ENCODE results near the gene ESYT2.
A peak's percentile ranks its signal among the peaks of the same experiment; 100 is the strongest.

Gene ESYT2

DNA sequence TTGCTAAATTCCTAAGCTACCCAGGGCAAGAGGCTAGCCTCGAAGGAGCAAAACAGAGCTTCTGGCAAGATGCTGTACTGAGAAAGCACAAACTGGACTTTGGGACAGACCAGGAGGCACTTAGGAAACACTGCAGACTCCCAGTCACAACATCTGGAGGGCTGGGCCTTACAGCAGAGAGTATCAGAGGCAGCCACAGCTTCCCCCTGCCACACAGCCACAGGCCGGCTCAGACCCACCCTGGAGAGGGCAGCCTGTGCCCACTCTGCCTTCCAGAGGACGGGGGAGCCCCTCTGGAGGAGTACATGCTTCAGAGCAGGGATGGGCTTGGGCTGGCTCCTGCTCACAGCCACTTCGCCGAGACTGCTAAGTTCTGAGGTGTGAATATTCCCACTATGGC is 17.4 kb downstream of the ESYT2 start:
- Mint-ChIP-seq H3K27ac (peak overlapping the region; percentile 96), H3K4me3 (peak overlapping the region; percentile 57), H3K36me3 (peaks cover 81% of the 10 kb centered on the region), H3K27me3 (no peaks in the 10 kb centered on the region), H3K4me1 (peaks cover 81% of the 10 kb centered on the region), H3K9me3 (peaks cover 2% of the 10 kb centered on the region)
- CTCF ChIA-PET, result interaction anchor here (0.8 to 2.0 kb wide), 7 partner anchors 10 to 165 kb away, joined by 3 to 6 read pairs (median 4); partner anchors contain the start of gene ESYT2
- no peak for DNase-seq

GRCh38 chr7:158811461-158811860 is 17.8 kb downstream of the ESYT2 start:
- peaks cover 78% of the 10 kb centered on the region for H3K36me3 Mint-ChIP-seq
- peaks cover 2% of the 10 kb centered on the region for H3K9me3 Mint-ChIP-seq
- H3K27me3 Mint-ChIP-seq, result no peaks in the 10 kb centered on the region
- peak overlapping the region; percentile 96 for H3K27ac Mint-ChIP-seq
- DNase-seq, result peak; percentile 66
- peak overlapping the region; percentile 57 for H3K4me3 Mint-ChIP-seq
- CTCF ChIA-PET, result interaction anchor here (0.6 to 2.0 kb wide), 8 partner anchors 10 to 165 kb away, joined by 3 to 6 read pairs (median 4); partner anchors contain the start of gene ESYT2
- peaks cover 77% of the 10 kb centered on the region for H3K4me1 Mint-ChIP-seq

DNA sequence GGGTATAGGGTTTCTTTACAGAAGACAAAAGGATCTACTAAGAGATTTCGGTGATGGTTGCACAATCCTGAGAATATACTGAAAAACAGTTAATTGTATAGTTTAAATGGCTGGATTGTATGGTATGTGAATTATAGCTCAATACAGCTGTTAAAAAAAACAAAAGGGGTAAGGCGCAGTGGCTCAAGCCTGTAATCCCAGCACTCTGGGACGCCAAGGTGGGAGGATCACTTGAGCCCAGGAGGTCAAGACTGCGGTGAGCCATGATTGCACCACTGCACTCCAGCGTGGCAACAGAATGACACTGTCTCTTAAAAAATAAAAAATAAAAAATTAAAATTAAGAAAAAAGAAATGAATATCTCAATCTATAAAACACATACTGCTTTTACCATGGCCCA is 18.5 kb downstream of the ESYT2 start:
- H3K4me1 Mint-ChIP-seq, result peaks cover 73% of the 10 kb centered on the region
- no peak overlapping the region for H3K4me3 Mint-ChIP-seq
- no peaks in the 10 kb centered on the region for H3K27me3 Mint-ChIP-seq
- H3K27ac Mint-ChIP-seq, result peak overlapping the region; percentile 96
- CTCF ChIA-PET, result interaction anchor here (0.6 to 2.0 kb wide), 5 partner anchors 9 to 166 kb away, joined by 3 to 6 read pairs (median 3); no protein-coding TSS in a partner anchor
- peaks cover 5% of the 10 kb centered on the region for H3K9me3 Mint-ChIP-seq
- peaks cover 78% of the 10 kb centered on the region for H3K36me3 Mint-ChIP-seq
- DNase-seq, result no peak

- Mint-ChIP-seq H3K27ac (peak overlapping the region; percentile 86), H3K27me3 (no peaks in the 10 kb centered on the region), H3K4me1 (peaks cover 68% of the 10 kb centered on the region), H3K4me3 (no peak overlapping the region), H3K36me3 (peaks cover 78% of the 10 kb centered on the region), H3K9me3 (peaks cover 13% of the 10 kb centered on the region)
- no peak for DNase-seq
- CTCF ChIA-PET, result no interaction called here
Observed at GRCh38 chr7:158809596-158809995, 19.7 kb downstream of the ESYT2 start.

DNA sequence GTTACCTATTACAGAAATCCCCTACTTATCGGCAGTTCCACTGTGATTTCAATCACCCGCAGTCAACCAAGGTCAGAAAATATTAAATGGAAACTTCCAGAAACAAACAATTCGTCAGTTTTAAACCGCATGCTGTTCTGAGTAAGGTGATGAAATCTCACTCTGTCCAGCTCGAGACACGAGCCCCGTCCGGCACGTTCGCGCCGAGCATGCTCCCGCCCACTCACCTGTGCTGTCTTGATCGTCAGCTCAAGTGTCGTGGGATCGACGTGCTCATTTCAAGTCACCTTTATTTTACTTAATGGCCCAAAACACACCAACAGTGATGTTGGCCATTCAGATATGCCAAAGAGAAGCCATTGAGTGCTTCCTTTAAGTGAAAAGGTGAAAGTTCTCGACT is 21.2 kb downstream of the ESYT2 start:
- H3K27me3 Mint-ChIP-seq, result no peaks in the 10 kb centered on the region
- no peak overlapping the region for H3K27ac Mint-ChIP-seq
- H3K4me3 Mint-ChIP-seq, result no peak overlapping the region
- H3K9me3 Mint-ChIP-seq, result peaks cover 16% of the 10 kb centered on the region
- H3K4me1 Mint-ChIP-seq, result peaks cover 63% of the 10 kb centered on the region
- DNase-seq, result no peak
- CTCF ChIA-PET, result no interaction called here
- peaks cover 78% of the 10 kb centered on the region for H3K36me3 Mint-ChIP-seq

DNA sequence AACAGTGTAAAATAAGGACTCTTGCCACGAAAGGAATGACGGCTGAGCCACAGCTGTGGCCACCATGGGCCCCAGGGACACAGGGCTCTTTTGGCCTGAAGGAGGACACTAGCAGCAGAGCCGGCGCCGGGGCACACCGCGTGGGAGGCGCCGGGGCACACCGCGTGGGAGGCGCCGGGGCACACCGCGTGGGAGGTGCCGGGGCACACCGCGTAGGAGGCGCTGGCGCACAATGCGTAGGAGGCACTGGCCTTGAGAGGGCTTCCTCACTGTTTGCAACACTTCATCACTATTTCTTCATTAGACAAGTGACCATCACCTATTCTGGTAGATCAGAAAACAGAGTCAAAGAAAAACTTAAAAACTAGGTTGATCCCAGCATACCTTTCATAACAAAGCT is 23.4 kb downstream of the ESYT2 start:
- peaks cover 16% of the 10 kb centered on the region for H3K9me3 Mint-ChIP-seq
- CTCF ChIA-PET, result interaction anchor here (1.4 kb wide), 1 partner anchor 18 kb away, joined by 4 read pairs; no protein-coding TSS in a partner anchor
- no peak overlapping the region for H3K4me3 Mint-ChIP-seq
- peaks cover 68% of the 10 kb centered on the region for H3K36me3 Mint-ChIP-seq
- no peak overlapping the region for H3K27ac Mint-ChIP-seq
- no peaks in the 10 kb centered on the region for H3K27me3 Mint-ChIP-seq
- H3K4me1 Mint-ChIP-seq, result peaks cover 61% of the 10 kb centered on the region
- DNase-seq, result no peak

- DNase-seq, result no peak
- peaks cover 66% of the 10 kb centered on the region for H3K36me3 Mint-ChIP-seq
- no peaks in the 10 kb centered on the region for H3K27me3 Mint-ChIP-seq
- CTCF ChIA-PET, result interaction anchor here (1.4 kb wide), 1 partner anchor 17 kb away, joined by 4 read pairs; no protein-coding TSS in a partner anchor
- H3K4me3 Mint-ChIP-seq, result no peak overlapping the region
- H3K27ac Mint-ChIP-seq, result peak overlapping the region; percentile 33
- peaks cover 55% of the 10 kb centered on the region for H3K4me1 Mint-ChIP-seq
- peaks cover 16% of the 10 kb centered on the region for H3K9me3 Mint-ChIP-seq
Observed at GRCh38 chr7:158805414-158805813, 23.9 kb downstream of the ESYT2 start.

DNA sequence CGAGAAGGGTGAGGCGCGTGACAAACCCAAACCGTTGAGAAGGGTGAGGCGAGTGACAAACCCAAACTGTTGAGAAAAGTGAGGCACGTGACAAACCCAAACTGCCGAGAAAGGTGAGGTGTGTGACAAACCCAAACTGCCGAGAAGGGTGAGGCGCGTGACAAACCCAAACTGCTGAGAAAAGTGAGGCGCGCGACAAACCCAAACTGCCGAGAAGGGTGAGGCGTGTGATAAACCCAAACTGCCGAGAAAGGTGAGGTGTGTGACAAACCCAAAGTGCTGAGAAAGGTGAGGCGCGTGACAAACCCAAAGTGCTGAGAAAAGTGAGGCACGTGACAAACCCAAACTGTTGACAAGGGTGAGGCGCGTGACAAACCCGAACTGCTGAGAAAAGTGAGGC is 25.0 kb downstream of the ESYT2 start:
- Mint-ChIP-seq H3K36me3 (peaks cover 56% of the 10 kb centered on the region), H3K4me3 (no peak overlapping the region), H3K27ac (peak overlapping the region; percentile 52), H3K4me1 (peaks cover 48% of the 10 kb centered on the region), H3K9me3 (peaks cover 14% of the 10 kb centered on the region), H3K27me3 (no peaks in the 10 kb centered on the region)
- CTCF ChIA-PET, result no interaction called here
- no peak for DNase-seq

- H3K4me1 Mint-ChIP-seq, result peaks cover 48% of the 10 kb centered on the region
- no peaks in the 10 kb centered on the region for H3K27me3 Mint-ChIP-seq
- peaks cover 51% of the 10 kb centered on the region for H3K36me3 Mint-ChIP-seq
- H3K9me3 Mint-ChIP-seq, result peaks cover 14% of the 10 kb centered on the region
- no peak for DNase-seq
- CTCF ChIA-PET, result interaction anchor here (0.9 kb wide), 1 partner anchor 20 kb away, joined by 4 read pairs; no protein-coding TSS in a partner anchor
- no peak overlapping the region for H3K4me3 Mint-ChIP-seq
- H3K27ac Mint-ChIP-seq, result peak overlapping the region; percentile 82
Observed at GRCh38 chr7:158803367-158803969, 25.8 kb downstream of the ESYT2 start.

GRCh38 chr7:158802535-158803366 is 26.6 kb downstream of the ESYT2 start:
- CTCF ChIA-PET, result interaction anchor here (0.9 kb wide), 2 partner anchors 9 to 20 kb away, joined by 4 read pairs; no protein-coding TSS in a partner anchor
- H3K27me3 Mint-ChIP-seq, result no peaks in the 10 kb centered on the region
- peaks cover 14% of the 10 kb centered on the region for H3K9me3 Mint-ChIP-seq
- H3K36me3 Mint-ChIP-seq, result peaks cover 44% of the 10 kb centered on the region
- peak overlapping the region; percentile 21 for H3K4me3 Mint-ChIP-seq
- no peak for DNase-seq
- H3K27ac Mint-ChIP-seq, result peak overlapping the region; percentile 82
- peaks cover 46% of the 10 kb centered on the region for H3K4me1 Mint-ChIP-seq

GRCh38 chr7:158798741-158799140 is 30.6 kb downstream of the ESYT2 start:
- Mint-ChIP-seq H3K4me3 (no peak overlapping the region), H3K36me3 (peaks cover 38% of the 10 kb centered on the region), H3K27me3 (no peaks in the 10 kb centered on the region), H3K9me3 (no peaks in the 10 kb centered on the region), H3K4me1 (peaks cover 36% of the 10 kb centered on the region), H3K27ac (peak overlapping the region; percentile 21)
- CTCF ChIA-PET, result no interaction called here
- DNase-seq, result no peak

GRCh38 chr7:158796667-158797066 is 32.6 kb downstream of the ESYT2 start:
- Mint-ChIP-seq H3K27ac (no peak overlapping the region), H3K9me3 (no peaks in the 10 kb centered on the region), H3K4me3 (no peak overlapping the region), H3K27me3 (no peaks in the 10 kb centered on the region), H3K4me1 (peaks cover 20% of the 10 kb centered on the region), H3K36me3 (peaks cover 46% of the 10 kb centered on the region)
- CTCF ChIA-PET, result no interaction called here
- no peak for DNase-seq

GRCh38 chr7:158795272-158795671 is 34.0 kb downstream of the ESYT2 start:
- Mint-ChIP-seq H3K27me3 (no peaks in the 10 kb centered on the region), H3K4me3 (no peak overlapping the region), H3K27ac (peak overlapping the region; percentile 42), H3K4me1 (peaks cover 15% of the 10 kb centered on the region), H3K9me3 (no peaks in the 10 kb centered on the region), H3K36me3 (peaks cover 50% of the 10 kb centered on the region)
- no peak for DNase-seq
- CTCF ChIA-PET, result no interaction called here

GRCh38 chr7:158791107-158791506 is 38.2 kb downstream of the ESYT2 start:
- no peak overlapping the region for H3K4me3 Mint-ChIP-seq
- H3K27ac Mint-ChIP-seq, result no peak overlapping the region
- no peaks in the 10 kb centered on the region for H3K27me3 Mint-ChIP-seq
- no peaks in the 10 kb centered on the region for H3K9me3 Mint-ChIP-seq
- DNase-seq, result no peak
- peaks cover 65% of the 10 kb centered on the region for H3K36me3 Mint-ChIP-seq
- H3K4me1 Mint-ChIP-seq, result peaks cover 6% of the 10 kb centered on the region
- CTCF ChIA-PET, result no interaction called here
